ENCODE results near the gene BRCA1.
"Not testable (repeated sequence)": the region's sequence is repeated elsewhere in the genome, so short reads cannot be mapped to it uniquely, and the experiment has no call there.

The BRCA1 gene

GRCh38 chr17:43134774-43135453 is 9.8 kb upstream of the BRCA1 start:
- no peak for DNase-seq (ENCODE audit: low read depth in 3 of 3)

- not testable (repeated sequence) for DNase-seq (ENCODE audit: low read depth in 3 of 3)
Observed at GRCh38 chr17:43133439-43133838, 8.3 kb upstream of the BRCA1 start.

GRCh38 chr17:43132117-43132516 is 7.0 kb upstream of the BRCA1 start:
- no peak for DNase-seq (ENCODE audit: low read depth in 3 of 3)

- no peak for DNase-seq (ENCODE audit: low read depth in 3 of 3)
Observed at GRCh38 chr17:43129671-43130010, 4.5 kb upstream of the BRCA1 start.

GRCh38 chr17:43127333-43127876 is 2.2 kb upstream of the BRCA1 start:
- DNase-seq (ENCODE audit: low read depth in 3 of 3): not testable (repeated sequence)

GRCh38 chr17:43126911-43127290 is 1.7 kb upstream of the BRCA1 start:
- DNase-seq (ENCODE audit: low read depth in 3 of 3): no peak

GRCh38 chr17:43125967-43126910 is 1.1 kb upstream of the BRCA1 start:
- no peak for DNase-seq (ENCODE audit: low read depth in 3 of 3)

- no peak for DNase-seq (ENCODE audit: low read depth in 3 of 3)
Observed at GRCh38 chr17:43118679-43119615, 6.2 kb downstream of the BRCA1 start.

GRCh38 chr17:43114151-43114552 is 11.0 kb downstream of the BRCA1 start:
- DNase-seq (ENCODE audit: low read depth in 3 of 3): no peak

GRCh38 chr17:43106552-43106951 is 18.6 kb downstream of the BRCA1 start:
- no peak for DNase-seq (ENCODE audit: low read depth in 3 of 3)

GRCh38 chr17:43105146-43105545 is 20.0 kb downstream of the BRCA1 start:
- DNase-seq (ENCODE audit: low read depth in 3 of 3): no peak

GRCh38 chr17:43104665-43105064 is 20.5 kb downstream of the BRCA1 start:
- no peak for DNase-seq (ENCODE audit: low read depth in 3 of 3)

- not testable (repeated sequence) for DNase-seq (ENCODE audit: low read depth in 3 of 3)
Observed at GRCh38 chr17:43095364-43095763, 29.8 kb downstream of the BRCA1 start.

GRCh38 chr17:43094129-43094835 is 30.9 kb downstream of the BRCA1 start:
- DNase-seq (ENCODE audit: low read depth in 3 of 3): no peak

- DNase-seq (ENCODE audit: low read depth in 3 of 3): no peak
Observed at GRCh38 chr17:43092901-43093300, 32.3 kb downstream of the BRCA1 start.

- DNase-seq (ENCODE audit: low read depth in 3 of 3): no peak
Observed at GRCh38 chr17:43090022-43090421, 35.1 kb downstream of the BRCA1 start.

GRCh38 chr17:43085474-43085873 is 39.7 kb downstream of the BRCA1 start:
- DNase-seq (ENCODE audit: low read depth in 3 of 3): no peak

GRCh38 chr17:43079641-43080302 is 45.4 kb downstream of the BRCA1 start:
- DNase-seq (ENCODE audit: low read depth in 3 of 3): no peak

GRCh38 chr17:43074869-43075268 is 50.3 kb downstream of the BRCA1 start:
- DNase-seq (ENCODE audit: low read depth in 3 of 3): no peak

- no peak for DNase-seq (ENCODE audit: low read depth in 3 of 3)
Observed at GRCh38 chr17:43070872-43071271, 54.3 kb downstream of the BRCA1 start.

- no peak for DNase-seq (ENCODE audit: low read depth in 3 of 3)
Observed at GRCh38 chr17:43070257-43070656, 54.9 kb downstream of the BRCA1 start.
